AG10803 (cell line): ENCODE data around the gene C8G.

ENCODE experiments used
- DNase-seq: peaks from one replicate; pipeline ENCODE4 v3.0.0; 2010; ENCODE audit warnings: low read depth
- H3K4me3 ChIP-seq: 2 replicates; pipeline ENCODE4 v1.5.1; 2011; ENCODE audit warnings: mild to moderate bottlenecking, low read length, control low read depth
- CTCF ChIP-seq: conservative IDR thresholded peaks from 2 replicates; pipeline ENCODE4 v1.5.1; 2011; ENCODE audit warnings: mild to moderate bottlenecking, low read length, control low read depth, inconsistent platforms

The C8G gene

GRCh38 chr9:136956604-136957003 lies 11.6 kb downstream of the C8G start:
- no peak for DNase-seq
- TF ChIP-seq CTCF, result no peak
- H3K4me3 ChIP-seq, result no peak overlapping the region

- DNase-seq, result no peak
- H3K4me3 ChIP-seq, result no peak overlapping the region
- no peak for TF ChIP-seq CTCF
Measured at GRCh38 chr9:136957461-136957860, 12.4 kb downstream of the C8G start.

DNA sequence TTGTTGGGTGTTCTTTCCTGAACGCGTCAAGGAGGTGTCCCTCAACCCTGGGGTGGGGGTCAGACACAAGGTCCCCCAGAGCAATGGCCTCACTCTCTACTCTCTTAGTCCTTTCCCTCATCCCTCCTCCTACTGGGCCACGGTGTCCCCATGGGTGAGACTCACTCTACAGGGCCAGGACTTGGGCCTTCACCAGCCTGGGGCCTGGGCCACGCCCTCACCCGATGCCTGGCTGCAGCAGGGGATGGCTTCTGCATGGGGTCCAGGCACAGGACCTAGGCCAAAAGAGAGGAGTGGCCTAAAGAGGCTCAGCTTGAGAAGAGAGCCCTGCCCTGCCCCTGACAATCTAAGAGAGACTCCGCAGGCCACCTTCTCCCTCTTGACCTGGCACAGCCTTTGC lies 12.9 kb downstream of the C8G start:
- no peak for DNase-seq
- TF ChIP-seq CTCF, result no peak
- no peak overlapping the region for H3K4me3 ChIP-seq

DNA sequence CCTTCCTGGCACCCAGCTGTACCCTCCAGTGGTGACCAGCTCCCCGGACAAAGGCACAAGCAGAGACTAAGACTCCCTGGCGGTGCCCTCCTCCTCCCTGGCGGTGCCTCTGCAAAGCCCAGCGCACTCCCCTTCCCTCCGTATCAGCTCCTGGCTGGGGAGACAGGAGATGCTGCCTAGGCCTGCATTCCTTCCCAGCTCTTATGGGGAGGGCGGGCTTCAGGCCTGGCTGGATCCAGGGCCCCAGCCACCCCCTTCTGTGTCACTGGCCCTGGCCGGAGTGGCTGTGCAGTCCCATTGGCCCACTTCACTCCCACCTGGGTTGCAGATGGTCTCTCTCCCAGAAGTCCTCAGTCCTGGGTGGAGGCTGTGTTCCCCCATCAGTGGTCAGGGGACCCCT lies 13.4 kb downstream of the C8G start:
- no peak overlapping the region for H3K4me3 ChIP-seq
- DNase-seq, result no peak
- no peak for TF ChIP-seq CTCF

GRCh38 chr9:136958898-136959850 lies 14.1 kb downstream of the C8G start:
- TF ChIP-seq CTCF, result no peak
- no peak overlapping the region for H3K4me3 ChIP-seq
- no peak for DNase-seq

- no peak for TF ChIP-seq CTCF
- DNase-seq, result no peak
- no peak overlapping the region for H3K4me3 ChIP-seq
Measured at GRCh38 chr9:136960212-136960937, 15.3 kb downstream of the C8G start.

DNA sequence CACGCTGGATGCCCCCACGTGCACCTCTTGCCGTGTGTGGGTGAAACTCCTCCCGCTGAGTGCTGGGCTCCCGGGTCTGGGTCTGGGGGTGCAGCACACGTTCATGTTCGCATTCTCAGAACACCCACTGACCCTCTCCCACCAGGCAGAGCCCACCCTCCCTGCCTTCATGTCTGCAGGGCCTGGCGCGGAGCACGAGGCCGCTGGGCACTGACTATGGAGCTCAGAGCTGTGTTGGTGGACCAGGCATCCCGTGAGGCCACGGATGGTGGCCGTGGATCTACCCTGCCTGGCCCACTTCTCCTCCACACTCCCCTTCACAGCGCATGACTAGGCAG lies 15.9 kb downstream of the C8G start:
- no peak overlapping the region for H3K4me3 ChIP-seq
- no peak for DNase-seq
- TF ChIP-seq CTCF, result no peak
